Right forelimb (tissue), 1 donor: ENCODE results near the gene CACNB3.

Source experiments
- DNase-seq: peaks from one replicate; pipeline ENCODE4 v3.0.0-alpha.2; 2018

CACNB3 gene

DNA sequence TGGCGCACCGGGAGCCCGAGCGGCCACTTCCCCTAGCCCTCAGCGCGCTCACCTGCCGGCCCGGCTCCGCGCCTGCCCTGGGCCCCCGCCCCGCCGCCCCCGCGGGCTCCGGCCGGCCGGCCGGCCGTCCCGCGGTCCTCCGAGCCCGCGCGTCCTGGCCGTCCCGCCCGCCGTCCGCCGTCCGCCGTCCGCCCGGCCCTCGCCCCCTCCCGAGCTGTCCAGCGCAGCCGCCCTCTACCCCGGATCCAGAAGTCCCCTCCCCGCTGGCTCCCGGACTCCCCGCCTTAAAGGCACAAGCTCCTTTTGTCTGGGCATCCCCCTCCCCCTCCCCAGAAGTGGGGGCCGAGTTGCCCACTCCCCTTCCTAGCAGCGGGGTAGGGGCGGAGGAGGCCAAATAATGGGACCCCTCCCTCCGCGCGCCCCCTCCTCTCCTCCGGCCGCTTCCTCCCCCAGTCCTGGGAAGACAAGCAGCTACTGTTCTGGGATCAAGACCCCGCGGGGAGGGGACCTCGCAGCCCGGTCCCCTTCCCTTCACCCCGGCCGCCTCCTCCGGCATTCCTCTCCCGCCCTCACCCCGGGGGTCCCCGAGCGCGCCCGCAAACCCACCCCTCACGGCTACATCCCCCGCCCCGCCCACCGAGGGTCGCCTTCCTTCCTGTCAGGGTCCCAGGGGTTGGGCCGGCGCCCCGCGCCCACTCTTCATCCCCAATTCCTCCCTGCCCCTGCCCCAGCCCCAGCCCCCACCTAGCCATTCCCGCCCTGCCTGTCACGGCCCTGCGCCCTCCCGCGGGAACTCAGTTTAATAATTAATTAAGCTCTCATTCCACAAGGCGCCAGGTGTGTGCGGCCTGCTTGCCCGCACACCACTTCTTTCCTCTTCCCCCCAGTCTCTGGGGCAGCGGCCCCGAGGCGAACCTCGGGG lies 29.2 kb upstream of the CACNB3 start, which contains the start of gene ADCY6:
ADCY6 (minus strand) TSS at position 236 of the 922 bp plus-strand sequence. CDS start 5,655 bp downstream, outside the sequence.
- peak; percentile 87 for DNase-seq

DNA sequence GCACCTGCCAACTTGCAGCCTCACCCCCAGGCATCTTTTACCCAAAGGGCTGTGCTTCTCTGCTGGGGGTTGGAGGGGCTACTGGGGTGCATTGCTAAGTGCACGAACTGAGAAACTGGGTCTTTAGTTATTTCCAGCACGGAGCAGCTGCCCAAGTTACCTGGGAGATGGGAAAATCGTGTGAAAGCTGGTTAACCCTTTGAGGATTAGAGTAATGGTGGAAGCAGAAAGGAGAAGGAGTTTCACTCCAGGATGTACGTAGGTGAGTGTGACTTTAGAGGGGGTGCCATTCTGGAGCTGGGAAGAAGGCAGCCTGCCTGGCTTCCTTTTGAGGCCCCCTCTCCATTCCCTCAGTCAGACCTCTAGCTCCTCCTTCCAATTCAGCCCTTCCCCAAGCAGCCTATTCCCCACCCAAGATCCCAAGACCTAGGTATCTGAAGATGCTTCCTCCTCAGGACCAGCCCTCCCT lies 28.4 kb upstream of the CACNB3 start:
- no peak for DNase-seq

DNA sequence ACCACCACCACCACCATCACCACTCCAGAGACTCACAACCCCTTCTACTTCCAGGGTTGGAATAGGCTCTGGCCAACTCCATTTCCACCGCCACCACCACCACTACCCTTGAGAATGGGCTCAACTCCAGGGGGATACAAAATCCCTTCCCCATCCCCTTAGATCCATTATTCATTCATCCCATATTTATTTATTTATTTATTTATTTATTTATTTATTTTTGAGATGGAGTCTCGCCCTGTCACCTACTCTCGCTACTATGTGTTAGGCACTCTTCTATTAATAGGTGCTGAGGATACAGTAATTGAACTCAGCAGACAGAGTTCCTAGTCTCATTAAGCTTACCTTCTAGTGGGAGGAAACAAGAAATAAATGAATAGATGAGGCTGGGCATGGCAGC lies 24.6 kb upstream of the CACNB3 start:
- DNase-seq = no peak

DNA sequence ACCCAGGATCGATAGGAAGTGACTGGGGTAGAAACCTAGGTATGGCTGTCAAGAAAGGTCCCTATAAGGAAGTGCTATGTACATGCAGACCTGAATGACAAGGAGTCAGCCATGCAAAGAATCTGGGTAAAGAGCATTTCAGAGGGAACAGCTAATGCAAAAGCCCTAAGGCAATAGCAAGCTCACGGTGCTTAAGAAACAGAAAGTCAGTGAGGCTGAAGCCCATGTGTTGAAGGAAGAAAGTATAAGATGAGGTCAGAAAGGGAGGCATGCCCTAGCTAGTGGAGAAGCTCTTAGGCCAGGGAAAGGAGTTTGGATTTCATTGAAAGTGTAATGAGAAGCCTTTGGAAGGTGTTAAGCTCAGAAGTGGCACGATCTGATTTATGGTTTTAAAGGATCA lies 23.4 kb upstream of the CACNB3 start:
- DNase-seq = no peak

DNA sequence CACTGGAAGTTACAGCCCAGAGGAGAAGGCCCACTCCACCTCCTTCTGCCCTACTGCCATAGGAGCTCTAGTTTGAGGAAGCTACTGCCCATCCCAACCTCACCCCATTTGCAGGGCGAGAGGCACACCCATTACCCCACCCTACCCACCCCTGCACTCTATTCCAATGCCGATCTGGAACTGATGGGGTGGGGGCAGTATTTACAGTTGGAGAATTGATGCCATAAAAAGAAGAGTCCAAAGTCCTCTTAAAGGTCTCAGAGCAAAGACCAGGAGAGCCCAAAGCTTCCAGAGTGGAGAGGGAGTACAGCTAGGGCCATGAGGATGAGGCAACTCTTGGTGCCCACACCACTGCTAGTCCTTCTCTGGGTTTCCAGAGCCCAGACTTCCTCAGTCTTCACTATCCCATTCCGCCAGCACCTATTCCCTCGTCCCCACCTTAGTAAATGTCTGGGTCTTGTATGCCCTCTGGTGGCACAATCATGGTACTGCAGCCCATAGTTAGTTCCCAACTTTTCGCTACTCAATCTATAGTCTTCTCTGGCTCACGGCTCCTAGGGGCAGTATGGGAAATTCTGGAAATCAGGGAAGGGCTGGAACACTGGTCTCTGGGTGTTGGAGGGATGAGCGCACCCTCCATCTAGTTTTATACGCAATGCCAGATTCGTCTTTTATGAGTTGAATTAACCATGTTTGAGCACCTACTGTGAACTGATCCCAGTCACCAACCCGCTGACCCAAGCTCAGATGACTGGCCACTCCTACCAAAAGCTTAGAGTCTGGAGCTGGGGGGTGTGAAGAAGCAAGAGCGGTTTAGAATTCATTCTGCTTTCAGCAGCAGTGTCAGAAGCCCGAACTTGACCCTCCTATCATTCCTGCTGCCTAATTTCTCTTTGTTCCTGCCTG lies 22.5 kb upstream of the CACNB3 start:
- DNase-seq = peak; percentile 82

DNA sequence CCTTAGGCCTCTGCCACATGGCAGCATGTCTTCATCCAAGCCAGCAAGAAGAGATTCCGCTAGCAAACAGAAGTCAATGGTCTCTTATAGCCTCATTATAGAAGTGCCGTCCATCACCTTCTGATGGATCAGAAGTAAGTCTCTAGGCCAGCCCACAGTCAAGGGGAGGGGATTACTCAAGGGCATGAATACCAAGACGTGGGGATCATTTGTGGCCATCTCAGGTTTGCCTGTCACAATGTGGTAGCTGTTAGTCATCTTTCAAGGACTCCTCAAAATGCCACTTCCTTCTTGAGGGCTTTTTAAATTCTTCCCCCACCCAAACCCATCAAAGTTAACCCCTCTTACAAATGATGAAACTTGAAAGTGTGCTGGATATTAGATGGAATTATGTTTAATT lies 21.3 kb upstream of the CACNB3 start:
- no peak for DNase-seq

DNA sequence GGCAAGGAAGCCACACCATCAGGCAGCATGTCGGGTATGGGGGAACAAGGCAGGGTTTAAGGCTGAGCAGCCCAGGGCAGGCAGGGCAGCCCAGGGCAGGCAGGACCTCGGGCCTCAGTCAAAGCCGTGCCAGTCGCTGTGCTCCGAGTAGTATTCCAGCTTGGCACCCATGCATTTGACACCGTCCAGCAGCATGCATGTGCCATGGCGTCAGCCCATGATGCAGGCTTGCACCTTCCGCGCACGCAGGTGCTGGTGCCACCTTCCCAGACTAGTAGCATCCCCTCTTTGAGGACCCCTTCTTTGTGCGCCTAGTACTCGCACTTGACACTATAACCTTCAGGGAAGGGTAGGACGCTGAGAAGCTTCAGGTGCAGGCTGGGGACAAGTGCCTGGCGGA lies 17.8 kb upstream of the CACNB3 start:
- DNase-seq = peak; percentile 36

DNA sequence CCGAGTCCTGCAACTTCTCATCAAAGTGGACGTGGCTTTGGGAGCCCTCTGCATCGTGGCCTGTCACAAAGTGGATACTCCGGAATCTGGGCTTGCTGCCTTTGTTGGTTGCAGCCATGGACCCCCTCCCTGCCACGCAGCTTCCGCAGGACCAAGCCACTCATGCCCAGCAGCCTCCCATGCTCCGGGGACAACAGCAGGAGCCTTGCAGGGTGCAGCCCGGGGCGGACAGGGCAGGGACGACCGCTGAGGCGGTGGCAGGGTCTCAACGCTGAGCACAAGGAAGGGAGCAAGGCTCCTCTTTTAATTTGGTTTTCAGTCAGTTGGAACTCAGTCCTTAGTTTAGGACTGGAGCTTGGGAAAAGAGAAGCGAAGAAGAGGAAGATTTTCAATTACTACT lies 17.3 kb upstream of the CACNB3 start:
- no peak for DNase-seq

DNA sequence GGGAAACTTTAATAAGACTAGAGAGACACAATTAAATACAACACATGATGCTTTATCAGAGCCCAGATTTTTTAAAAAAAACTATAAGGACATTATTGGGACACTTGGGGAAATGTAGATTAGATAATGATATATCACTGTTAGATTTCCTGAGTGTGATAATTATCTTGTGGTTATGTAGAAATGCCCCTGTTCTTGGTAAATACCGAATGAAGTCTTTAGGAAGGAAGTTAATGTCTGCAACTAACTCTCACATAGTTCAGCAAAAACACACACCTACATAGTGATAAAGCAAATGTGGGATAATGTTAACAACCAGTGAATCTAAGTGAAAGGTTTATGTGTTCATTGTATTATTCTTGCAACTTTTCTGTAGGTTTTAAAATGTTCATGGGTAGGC lies 14.6 kb upstream of the CACNB3 start:
- DNase-seq = no peak

DNA sequence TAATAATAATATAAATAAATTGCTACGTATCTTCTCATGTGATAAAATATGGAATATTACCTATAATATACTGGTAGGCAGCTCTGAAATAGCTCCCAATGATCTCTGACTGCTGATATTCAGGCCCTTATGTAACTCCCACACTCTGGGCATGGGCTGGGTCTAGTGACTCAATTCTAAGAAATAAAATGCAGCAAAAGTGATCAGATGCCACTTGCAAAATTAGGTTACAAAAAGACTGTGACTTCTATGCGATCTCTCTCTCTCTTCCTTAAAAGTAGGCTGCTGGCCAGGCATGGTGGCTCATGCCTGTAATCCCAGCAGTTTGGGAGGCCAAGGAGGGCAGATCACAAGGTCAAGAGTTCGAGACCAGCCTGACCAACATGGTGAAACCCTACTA lies 10.3 kb upstream of the CACNB3 start:
- DNase-seq = no peak

DNA sequence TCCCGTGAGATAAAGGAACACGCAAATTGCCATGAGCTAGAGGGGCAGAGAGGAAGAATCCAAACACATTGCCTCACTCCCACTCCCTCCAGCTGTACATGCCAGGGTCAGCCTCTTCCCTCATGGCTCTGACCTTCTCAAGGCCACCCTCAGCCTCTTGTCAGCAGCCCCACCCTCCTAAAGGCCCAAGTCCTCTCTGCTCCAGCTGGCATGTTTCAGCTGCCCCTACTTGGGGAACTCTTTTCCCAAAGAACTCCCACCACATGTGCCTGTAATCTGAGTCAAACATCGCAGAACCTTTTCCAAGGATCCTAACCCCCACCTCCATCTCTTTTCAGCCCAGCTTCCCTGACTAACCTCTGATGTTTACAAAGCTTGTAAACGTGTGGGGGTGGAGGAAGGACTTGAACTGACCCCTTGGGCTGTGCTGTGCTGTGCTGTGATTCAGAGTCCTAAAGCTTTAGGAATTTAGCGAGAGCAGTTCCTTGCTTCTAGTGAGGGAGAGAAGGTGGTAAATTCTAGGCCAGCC lies 7.3 kb upstream of the CACNB3 start:
- no peak for DNase-seq

DNA sequence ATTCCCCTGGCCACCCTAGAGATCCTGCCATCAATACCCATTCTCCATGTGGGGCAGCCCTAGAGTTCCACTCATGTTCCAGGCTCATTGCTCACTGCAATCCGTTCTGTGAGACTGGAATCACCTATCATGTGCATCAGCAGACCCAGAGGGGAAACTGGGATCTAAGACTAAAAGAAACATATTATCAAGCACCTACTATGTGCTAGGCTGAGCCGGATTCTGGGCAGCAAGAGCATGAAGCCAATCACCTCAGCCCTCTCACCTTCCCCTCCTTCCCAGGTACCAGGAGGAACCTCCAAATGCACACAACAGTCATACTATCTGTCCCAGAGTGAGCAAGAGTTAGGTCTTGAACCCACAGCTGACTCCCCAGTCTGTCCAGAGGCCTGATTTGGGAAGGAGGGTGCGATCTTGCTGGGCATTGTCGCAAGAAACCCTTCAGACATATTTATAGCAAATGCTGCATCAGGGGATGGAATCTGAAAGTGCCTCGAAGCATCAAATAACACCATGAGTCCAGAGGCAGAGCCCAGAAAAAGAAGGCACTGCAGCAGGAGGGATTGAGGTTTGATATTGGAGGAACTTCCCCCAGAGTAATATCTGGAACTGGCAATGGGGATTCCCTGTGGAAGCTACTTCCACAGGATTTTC lies 6.7 kb upstream of the CACNB3 start:
- no peak for DNase-seq

DNA sequence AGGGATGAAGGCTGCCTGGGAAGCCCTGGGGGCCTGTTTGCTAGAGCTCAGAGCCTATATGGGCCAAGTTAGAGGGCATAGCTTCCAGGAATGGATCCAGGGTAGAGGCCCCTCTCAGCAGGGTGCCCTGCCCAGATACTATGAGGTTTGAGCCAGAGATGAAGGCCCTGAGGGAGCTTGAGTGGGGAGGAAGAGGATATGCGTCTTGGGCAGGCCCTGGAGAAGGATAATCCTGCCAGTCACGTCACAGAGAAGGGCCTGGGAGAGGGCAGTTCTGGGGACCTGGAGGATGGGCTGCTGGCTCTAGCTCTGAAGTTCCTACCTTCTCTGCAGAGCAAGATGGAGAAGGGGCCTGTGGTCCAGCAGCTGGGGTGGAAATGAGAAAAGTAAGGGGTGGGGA lies 5.9 kb upstream of the CACNB3 start:
- no peak for DNase-seq

DNA sequence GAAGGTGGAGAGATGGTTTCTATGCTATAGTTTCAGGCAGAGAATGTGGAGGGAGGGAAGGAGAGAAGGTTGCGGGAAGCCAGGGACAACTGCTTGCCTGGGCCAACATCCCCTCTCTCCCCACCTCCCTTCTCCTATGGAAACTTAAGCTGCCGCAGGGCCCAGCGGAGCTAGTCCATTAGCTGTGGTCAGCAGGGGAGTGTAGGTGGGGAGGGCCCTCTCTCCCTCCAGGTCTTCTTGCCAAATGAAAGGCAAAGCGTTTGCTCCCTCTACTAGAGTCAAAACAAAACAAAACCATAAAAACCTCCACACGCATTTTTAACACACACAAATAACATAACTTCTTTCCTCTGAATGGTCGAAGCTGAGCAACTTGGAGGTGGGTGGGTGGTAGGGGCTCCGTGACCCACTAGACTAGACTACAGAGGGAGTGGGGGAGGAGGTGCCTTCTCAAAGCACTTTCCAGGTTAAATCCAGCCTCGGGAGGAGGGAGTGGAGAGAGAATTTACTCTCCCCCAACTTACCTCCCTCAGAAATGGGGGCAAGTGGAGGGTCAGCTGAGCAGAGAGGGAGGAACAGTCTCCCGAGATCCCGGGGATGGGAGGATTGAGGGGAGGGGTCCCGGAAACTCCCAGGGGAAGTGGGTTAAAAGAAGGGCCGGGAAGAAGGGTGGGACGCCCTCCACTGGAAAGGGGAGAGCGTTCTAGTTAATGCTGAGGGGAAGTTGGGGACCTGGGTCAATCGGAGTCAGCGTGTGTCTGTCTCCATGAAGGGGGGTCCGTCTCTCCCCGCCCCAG lies 4.6 kb upstream of the CACNB3 start:
- DNase-seq = no peak

DNA sequence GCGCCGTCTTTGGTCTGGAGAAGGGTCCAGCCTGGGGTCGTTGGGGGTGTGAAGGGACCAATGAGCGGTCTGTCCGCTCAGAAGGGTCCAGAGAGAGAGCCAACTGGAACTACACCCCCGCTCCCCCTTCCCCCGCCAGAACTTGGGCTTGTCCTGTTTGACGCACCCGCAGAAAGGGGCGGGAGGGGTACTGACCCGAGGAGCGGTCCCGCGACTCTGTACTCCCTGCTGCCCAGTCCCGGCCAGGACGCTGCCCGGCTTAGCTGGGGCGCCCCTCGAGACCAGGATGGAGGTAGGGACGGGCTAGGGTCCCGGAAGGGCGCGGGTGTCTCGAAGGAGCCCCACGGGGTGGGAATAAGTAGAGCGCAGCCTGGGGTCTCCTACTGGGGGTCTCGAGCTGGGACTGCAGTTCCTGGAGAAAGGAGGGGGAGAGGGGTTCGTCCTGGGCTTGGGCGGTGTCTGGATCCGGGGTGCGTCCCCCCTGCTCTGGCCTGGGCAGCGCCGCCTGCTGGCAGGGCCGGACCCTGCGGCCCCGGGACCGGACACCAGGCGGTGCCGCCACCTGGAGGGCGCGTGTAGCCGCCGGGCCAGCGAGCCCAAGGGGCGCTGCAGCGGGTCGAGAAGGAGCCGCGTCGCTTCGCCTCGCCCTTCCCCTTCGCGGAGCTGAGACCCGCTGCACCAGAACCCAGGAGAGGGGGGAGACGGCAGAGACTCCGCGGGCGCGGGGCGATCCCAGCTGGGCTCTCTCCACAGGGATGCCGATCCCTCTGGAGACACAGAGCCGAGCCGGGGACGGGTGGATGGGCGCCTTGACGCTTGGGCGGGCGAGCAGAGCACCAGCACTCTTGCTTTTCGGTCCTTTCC lies 3.8 kb upstream of the CACNB3 start:
- peak; percentile 87 for DNase-seq

DNA sequence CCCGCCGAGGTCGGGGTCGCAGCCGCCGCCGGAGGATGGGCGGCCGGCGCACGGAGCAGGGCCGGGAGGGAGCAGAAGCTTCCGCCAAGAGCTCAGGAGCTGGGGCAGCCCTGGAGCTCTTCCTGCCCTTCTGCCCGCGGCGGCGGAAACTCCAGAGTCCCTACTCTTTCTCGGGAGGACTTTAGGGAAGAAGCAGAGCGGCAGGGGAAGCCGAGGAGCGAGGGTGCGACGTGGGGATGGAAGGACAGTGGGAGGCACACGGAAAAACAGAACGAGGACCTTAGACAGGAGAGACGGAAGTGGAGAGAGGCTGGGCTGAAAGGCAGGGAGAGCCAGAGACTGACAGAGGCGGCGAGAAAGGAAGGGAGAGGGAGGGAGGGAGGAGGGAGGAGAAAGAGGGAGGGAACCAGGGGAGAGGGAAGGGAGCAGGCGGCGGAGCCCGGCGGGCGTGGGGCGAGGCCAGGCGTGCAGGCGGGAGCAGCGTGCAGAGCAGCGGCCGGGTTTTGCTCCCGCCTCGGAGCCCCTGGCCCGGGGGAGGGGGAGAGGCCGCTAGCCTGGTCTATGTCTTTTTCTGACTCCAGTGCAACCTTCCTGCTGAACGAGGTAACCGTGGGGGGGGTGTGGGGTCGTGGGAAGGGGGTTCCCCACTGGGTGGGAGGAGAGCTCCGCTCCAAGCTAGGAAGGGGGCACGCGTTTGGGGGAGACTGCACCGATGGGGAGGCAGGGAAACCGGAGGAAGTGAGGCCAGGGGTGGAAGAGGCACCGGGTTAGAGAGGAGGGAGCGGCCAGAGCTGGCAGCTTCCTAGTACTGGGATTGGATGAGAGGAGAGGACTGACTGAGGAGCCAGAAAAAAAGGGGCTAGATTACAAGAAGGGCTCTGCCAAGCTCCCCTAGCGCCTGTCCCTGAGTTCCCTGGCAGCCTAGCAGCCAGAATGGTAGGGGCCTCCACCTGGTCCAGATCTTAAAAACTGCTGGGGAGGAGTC lies 2.9 kb upstream of the CACNB3 start:
- peak; percentile 88 for DNase-seq

DNA sequence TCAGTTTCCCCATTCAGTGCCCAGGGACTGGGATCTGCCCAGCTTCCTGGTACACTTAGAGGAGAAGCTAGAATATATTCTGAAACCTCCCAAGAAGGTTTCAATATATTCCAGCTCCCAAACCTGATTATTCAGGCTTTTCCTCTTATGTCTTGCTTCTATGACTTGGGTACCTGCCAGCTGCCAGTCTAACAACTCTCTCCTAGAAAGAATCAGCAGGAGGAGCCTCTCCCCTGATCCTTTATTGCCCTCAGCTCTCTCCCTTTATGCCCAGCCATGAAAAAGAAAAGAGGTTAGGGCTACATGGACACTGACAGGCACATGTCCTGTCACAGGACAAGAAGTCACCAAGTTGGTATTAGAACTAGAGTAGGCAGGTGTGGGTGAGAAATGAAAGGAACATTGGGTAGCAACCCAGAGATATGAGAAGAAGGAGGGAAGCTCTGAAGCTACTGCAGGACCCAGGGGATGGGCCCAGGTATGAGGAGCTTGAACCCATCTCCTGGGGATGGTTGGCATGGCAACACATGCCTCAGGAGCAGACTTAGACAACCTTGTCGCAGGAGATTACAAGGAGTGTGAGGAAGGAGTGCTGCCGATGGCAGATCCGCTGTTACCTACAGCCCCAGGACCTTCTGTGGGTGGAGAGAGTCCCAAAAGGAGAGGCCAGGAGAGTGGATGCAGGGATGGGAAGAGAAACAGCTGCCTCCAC lies 2.0 kb upstream of the CACNB3 start:
- DNase-seq = no peak

DNA sequence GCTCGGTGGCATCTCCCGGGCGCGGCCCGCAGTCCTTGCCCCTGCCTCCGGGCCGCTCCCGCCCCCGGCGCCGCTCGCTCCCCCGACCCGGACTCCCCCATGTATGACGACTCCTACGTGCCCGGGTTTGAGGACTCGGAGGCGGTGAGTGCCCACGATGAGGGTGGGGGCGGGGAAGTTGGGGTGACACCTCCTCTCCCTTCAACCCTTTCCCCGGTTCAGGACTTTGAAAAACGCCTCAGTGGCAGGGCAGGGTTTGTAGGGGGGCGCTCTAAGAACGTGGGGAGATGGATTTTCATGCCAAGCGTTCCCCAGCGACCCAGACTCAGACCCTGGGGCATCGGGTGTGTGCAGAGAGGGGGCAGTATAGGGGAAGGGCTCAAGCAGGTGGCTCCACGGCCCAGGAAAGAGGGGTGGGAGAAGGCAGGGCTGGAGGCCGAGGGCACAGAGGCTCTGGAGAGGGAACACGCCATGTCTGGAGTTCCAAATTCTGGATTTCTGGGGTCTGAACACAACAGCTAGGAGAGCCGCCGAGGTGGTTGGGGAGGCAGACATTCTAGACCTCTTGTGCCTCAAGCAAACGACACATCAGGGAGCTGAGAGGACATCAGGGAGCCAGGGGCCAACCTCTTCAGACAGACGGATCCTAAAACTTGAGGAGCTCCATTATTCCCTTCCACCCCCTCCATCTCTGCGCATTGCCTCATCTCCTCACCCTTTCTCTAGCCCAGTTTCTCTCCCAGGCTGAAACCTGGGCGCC lies 715 bp downstream of the CACNB3 start:
- no peak for DNase-seq
